ENCODE results near the gene GTPBP6.
"Not testable (repeated sequence)": the region's sequence is repeated elsewhere in the genome, so short reads cannot be mapped to it uniquely, and the experiment has no call there.

The GTPBP6 gene

DNA sequence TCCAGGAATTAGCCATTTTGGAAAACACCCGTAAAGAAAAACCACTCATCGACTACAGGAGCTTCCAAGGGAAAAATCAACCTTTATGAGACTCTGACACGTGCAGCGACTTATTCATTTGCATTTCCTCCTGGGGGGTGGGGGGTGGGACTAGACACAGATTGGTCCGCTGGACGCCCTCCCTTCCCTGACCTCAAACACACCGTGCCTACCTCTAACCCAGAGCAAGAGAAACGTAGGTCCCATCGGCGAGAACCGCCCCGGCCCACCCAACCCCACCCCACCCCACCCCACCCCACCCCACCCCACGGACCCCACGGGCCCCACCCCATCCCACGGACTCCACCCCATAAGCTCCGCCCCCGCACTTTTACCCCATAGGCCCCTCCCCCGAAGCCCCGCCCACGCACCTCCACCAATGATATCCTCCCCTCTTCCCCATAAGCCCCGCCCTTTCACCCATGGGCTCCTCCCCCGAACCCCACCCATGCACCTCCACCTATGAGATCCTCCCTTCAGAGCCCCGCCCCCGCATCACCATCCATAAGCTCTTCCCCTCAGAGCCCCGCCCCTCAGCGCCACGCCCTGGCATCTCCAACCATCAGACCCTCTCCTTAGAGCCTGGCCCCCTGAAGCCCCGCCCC, 1.1 kb downstream of the GTPBP6 start:
- DNase-seq (ENCODE audit: low read depth) = no peak

DNA sequence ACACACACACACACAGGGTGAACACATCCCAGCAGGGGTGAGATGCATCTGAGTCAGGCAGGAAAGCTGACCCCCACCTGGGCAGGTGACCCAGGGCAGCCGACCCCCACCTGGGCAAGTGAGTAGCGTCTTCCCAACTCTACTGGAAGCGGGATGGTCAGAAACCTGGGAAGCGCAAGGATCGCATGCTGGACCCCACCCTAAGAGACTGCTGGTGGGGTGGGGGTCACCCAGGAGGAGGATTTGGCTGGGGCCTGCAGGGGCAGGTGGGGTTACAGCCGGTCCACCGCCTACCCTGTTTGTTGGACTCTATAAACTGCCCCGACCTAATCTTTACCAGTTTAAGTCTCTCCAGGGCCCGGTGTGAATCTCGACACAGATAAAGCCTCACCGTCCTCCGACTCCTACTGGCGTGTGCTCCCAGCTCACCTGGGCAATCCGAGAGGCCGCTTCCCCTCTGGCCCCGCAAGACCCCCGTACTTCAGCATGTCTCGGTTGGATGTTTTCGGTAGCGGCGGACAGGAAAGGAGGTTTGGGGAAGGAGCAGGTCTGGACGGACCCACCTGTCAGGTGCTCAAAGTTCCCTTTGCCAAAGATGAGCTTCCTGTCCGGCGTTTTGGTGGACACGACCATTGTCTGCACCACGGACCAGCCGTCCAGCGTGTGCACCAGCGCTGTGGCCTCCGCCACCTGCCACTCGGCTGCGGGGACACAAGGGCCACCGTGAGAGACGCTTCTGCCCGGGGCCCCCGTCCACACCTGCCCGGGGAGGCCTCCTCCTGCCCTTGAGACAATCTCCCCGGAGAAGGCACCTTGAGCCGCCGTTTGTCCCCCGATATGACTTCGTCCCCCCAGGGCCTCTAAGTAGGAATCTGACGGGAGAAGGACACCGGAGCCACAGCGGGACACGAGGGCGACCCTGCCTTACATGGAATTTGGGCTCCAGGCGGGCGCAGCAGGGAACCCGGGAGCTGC, 2.0 kb downstream of the GTPBP6 start:
- DNase-seq (ENCODE audit: low read depth) = no peak

DNA sequence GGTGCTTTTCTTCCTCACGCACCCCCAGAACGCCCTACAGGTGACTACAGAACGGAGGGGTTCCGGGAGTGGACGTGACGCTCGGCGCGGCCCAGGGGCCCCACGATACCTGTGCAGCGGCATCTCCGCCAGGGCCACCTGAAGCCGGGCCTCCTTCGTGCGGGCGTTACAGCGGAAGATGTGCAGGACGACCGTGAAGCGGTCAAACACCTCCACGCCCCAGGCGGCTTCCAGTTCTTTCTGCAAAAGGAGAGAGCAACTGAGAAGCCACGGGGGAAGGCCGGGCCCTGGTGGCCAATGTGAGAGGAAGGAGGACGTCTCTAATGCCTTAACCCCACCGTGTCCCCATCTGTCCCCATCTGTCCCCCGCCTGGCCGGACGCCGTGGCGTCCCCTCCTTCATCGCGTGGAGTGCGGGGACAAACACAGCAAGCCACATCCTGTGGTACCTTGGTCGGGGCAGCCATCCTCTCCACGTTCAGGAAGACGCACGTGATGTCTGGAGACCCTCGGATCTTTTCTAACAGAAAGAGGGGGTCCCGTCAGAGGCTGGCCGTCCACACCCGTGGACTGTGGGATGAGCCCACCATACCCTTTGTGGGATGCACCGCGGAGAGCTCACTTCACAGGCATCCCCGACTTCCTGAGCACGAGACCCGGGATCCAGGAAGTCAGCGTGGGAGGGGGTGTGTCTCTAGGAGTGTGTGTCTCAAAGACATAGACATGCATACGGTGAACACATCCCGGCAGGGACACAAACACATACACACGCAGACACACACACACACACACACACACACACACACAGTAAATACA, 3.6 kb downstream of the GTPBP6 start:
- DNase-seq (ENCODE audit: low read depth) = no peak

DNA sequence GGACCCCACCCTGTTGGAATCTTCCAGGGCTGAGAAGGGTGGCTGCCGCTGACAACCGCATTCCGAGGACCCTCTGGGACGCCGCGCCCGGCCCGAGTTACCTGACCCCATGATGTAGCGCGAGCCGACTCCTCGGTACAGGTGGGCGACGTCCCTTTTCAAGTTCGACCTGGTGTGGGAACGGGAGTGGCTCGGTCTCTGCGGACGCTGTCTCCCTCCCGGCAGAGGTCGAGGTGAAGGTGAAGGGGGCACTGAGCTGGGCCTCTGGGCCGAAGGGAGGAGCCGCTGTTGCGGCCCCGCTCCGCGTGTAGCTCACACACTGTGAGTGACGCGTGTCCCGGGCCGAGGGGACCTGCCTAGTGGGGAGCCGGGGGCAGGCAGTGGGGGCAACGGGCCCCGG, 4.5 kb downstream of the GTPBP6 start:
- DNase-seq (ENCODE audit: low read depth) = no peak

GRCh38 chrX:313546-313945, 5.0 kb downstream of the GTPBP6 start:
- no peak for DNase-seq (ENCODE audit: low read depth)

DNA sequence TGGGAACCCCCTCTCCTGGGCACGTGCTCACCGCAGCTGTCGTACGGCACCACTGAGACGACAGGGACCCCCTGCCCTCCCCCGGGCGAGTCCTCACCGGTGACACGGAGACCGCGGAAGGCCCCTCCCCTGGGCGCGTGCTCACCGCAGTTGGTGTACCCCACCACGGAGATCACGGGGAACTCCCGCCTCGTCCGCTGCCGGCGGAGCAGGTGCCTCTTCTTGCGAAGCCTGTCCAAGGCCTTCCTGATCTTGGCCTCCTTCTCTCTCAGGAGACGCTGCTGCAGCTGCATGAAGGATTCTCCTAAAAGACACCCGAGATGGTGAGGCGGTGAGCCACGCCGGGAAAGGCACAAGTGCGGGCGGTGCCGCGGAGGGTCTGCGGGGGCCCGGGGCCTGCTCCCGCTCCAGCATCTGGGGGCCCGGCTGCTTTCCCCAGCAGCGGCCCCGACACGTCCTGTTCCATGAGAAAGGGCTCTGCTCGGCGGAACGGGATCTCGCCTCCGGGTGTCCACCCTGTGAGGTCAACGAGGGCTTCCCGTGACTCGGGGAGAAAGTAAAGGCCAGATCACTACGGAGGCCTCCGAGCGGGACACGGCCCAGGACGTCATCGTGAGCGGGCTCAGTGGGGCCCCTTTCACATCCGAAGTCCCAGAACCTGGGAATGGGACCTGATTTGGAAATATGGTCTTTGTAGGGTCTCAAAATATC, 5.8 kb downstream of the GTPBP6 start:
- no peak for DNase-seq (ENCODE audit: low read depth)

DNA sequence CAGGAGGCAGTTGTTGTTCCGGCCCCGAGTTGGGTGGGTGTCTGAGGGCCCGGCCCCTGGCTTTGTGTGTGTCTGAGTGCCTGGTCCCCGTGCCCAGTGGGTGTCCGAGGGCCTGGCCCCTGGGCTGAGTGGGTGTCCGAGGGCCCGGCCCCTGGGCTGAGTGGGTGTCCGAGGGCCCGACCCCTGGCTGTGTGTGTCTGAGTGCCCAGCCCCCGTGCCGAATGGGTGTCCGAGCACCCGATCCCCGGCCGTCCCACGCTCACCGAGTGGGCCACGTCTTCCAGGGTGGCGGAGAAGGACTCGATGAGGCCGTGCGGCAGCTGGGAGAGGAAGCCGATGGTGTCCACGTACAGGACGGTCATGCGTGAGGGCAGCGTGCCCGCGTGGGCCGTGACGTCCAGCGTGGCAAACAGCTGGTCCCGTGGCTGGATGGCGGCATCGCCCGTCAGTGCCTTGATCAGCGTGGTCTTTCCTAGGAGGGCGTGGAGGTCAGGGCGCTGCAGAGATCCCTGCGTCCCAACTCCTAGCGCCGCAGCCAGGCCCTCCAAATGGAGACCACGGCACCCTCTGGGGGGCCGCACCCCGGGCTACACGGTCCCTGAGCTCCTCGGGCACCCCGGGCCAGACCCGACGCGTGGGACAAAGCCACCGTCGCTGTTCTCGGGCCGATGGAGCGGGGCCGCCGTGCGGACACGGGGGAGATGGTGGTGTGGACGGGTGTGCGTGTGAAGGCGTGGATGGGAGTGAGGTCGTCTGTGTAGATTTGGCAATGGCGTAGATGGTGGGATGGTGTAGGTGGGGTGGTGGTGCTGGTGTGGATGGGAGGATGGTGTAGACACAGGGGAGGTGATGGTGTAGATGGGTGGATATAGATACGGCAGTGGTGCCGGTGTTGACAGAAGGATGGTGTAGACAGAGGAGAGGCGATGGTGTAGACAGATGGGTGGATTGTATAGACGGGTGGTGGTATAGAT, 7.2 kb downstream of the GTPBP6 start:
- no peak for DNase-seq (ENCODE audit: low read depth)

GRCh38 chrX:310621-311155, 7.9 kb downstream of the GTPBP6 start:
- no peak for DNase-seq (ENCODE audit: low read depth)

GRCh38 chrX:308821-309520, 9.6 kb downstream of the GTPBP6 start:
- DNase-seq (ENCODE audit: low read depth) = no peak

DNA sequence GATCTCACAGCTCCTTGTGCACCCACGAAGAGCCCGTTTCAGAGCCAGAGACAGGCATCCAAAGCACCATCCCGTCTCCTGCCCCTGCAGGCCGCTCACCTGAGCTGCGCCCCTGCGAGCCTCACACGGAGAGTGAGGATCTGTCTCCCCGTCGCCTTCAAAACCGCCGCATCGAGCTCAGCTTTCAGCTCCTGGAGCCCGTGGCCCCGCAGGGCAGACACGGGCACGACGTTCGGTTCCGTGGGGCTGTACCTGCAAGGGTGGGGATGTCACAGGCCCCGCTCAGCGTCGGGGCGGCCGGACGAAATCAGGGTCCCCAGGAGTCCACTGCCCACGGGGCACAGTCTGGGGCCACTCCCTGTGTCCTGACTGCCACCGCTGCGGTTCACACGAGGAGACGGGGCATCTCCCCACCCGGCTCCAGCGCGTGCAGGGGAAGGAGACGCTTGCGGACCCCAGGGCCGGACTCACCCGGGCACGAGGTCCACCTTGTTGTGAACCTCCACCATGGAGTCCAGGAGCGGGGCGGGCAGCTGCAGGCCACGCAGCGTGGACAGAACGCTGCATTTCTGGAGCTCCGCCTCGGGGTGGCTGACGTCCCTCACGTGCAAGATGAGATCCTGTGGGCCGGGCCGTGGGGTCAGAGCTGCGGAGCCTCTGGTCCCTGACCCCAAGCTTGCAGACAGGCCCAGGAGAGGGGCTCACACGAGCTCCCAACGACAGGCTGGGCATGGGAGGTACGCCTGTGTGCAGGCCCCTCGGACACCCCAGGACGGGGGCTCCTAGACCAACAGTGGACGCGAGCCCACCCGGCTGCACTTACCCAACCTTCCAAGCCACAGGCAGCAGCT, 11.1 kb downstream of the GTPBP6 start:
- no peak for DNase-seq (ENCODE audit: low read depth)

GRCh38 chrX:306614-307251, 11.9 kb downstream of the GTPBP6 start:
- DNase-seq (ENCODE audit: low read depth) = not testable (repeated sequence)

DNA sequence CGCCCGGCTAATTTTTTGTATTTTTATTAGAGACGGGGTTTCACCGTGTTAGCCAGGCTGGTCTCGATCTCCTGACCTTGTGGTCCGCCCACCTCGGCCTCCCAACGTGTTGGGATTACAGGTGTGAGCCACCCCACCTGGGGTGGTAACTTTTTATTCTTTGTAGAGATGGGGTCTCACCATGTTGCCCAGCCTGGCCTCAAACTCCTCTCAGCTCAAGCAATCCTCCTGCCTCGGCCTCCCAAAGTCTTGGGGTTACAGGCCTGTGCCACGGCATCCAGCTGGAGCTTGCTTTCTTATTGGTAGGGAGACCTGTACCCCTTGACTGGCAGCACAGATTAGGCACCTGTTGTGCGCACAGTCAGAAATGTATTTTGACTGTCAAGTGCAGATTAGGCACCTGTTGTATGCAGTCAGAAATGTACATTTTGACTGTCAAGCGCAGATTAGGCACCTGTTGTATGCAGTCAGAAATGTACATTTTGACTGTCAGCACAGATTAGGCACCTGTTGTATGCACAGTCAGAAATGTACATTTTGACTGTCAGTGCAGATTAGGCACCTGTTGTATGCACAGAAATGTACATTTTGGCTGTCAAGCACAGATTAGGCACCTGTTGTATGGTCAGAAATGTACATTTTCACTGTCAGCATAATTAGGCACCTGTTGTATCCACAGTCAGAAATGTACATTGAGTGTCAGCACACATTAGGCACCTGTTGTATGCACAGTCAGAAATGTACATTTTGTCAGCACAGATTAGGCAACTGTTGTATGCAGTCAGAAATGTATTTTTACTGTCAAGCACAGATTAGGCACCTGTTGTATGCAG, 12.6 kb downstream of the GTPBP6 start:
- DNase-seq (ENCODE audit: low read depth) = not testable (repeated sequence)

DNA sequence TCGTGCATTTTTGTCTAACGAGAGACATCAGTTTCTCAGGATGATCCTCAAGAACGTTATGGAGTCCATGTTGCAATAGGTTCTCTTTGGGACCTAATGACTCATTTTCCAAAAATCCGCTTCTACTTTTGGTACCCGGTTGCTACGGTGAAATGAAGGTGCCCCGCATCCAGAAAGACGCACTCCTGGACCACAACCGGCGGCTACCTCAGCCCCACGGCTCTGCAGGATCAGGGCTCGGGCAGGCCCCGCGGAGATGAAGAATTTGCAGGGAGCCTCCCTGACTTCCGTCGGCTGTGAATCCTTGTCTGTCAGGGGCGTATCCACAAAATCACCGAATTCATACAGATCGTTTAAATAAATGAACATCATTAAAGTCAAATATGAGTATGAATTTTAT, 15.6 kb downstream of the GTPBP6 start:
- DNase-seq (ENCODE audit: low read depth) = no peak

- no peak for DNase-seq (ENCODE audit: low read depth)
These were observed 18.3 kb downstream of the GTPBP6 start for GRCh38 chrX:300334-300733.

DNA sequence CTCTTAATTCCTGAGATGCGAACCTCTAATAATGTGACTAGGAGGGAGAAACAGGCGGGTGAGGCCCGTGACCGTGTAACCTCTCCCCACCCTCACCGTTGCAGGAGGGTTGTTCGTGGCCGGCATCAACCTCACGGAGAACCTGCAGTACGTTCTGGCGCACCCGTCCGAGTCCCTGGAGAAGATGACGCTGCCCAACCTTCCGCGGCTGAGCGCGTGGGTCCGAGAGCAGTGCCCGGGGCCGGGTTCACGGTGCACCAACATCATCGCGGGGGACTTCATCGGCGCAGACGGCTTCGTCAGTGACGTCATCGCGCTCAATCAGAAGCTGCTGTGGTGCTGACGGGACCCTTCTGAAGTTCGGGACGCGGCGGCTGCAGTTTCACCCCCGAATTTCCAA, 19.6 kb downstream of the GTPBP6 start:
- DNase-seq (ENCODE audit: low read depth) = no peak

- DNase-seq (ENCODE audit: low read depth) = no peak
These were observed 23.5 kb downstream of the GTPBP6 start for GRCh38 chrX:295136-295535.

Measured in iris pigment epithelial cell (primary cell).